Tibial nerve (tissue), 4 donors: ENCODE results near the gene CANX. TPM values are rescaled to one million over a fixed set of nuclear protein-coding genes. Genes with fewer than 3 reads are reported as not detected.

Experiments used
- DNase-seq, 2 donors: peaks; one replicate each; pipeline ENCODE4 v3.0.0-alpha.2; 2019; ENCODE audit warnings: low spot score in 2 of 2
- H3K27ac ChIP-seq, 4 donors: fragments of 200-600 bp; sonication (generic) in 3 of 4; one replicate each; pipeline ENCODE4 v1.5.1; 2017 to 2019; ENCODE audit warnings: mild to moderate bottlenecking in 1 of 4
- H3K27me3 ChIP-seq, 2 donors: fragments of 200-600 bp; sonication (generic) in 1 of 2; one replicate each; pipeline versions ENCODE4 v1.5.1 to v1.6.0; 2017 to 2019
- H3K36me3 ChIP-seq, 3 donors: fragments of 200-600 bp; sonication (generic); one replicate each; pipeline ENCODE4 v1.5.1; 2018 to 2019
- H3K4me1 ChIP-seq, 4 donors: fragments of 200-600 bp; sonication (generic) in 3 of 4; one replicate each; pipeline ENCODE4 v1.5.1; 2017 to 2019
- H3K4me3 ChIP-seq, 4 donors: fragments of 200-600 bp; sonication (generic) in 3 of 4; one replicate each; pipeline ENCODE4 v1.5.1; 2017 to 2019; ENCODE audit warnings: mild to moderate bottlenecking in 1 of 4, moderate library complexity in 1 of 4
- H3K9me3 ChIP-seq, 4 donors: fragments of 200-600 bp; sonication (generic) in 3 of 4; one replicate each; pipeline ENCODE4 v1.5.1; 2017 to 2019
- EP300 ChIP-seq, 2 donors: sonication (generic); formaldehyde crosslinking; IDR thresholded peaks; one replicate each; pipeline ENCODE4 v1.6.1; 2017; ENCODE audit warnings: antibody characterized with exemption in 2 of 2, mild to moderate bottlenecking in 1 of 2
- POLR2A ChIP-seq, 2 donors: fragments of 450-650 bp; IDR thresholded peaks; one replicate each; pipeline ENCODE4 v1.6.1; 2017; ENCODE audit warnings: antibody characterized with exemption in 2 of 2, mild to moderate bottlenecking in 2 of 2, moderate library complexity in 2 of 2
- WGBS, 2 donors: methylation state at CpG; one replicate each; pipeline ENCODE4 v1.1.5; 2018; 5-methylcytosine and 5-hydroxymethylcytosine counted together
- total RNA-seq, 4 donors: library from RNA; depleted of rRNA; stranded (reverse); fragments of >200 nt; gene quantifications; one replicate each; pipeline ENCODE4 v1.1.0, GENCODE V29; 2016
- TF ChIP-seq, protein P1 (sequence below), 5 experiments: fragments of 200-600 bp in 3 of 5; fragments of 450-650 bp in 2 of 5; sonication (generic) in 3 of 5; IDR thresholded peaks; one replicate each; pipeline ENCODE4 v1.5.1; 2016 to 2019; ENCODE audit warnings: antibody characterized with exemption in 5 of 5, mild to moderate bottlenecking in 3 of 5, moderate library complexity in 2 of 5

Gene CANX
- total RNA-seq, 4 donors from 2014 or later = 258 to 315 (median 272) TPM

- 90 to 91% methylated on average over 3 of the region's 3 CpGs for WGBS, 2 donors
- no peak for DNase-seq
- H3K27me3 ChIP-seq = no peaks in the 10 kb centered on the region
- TF ChIP-seq EP300 (IDR thresholded peaks at IDR 0.05) = no peak
- TF ChIP-seq POLR2A (IDR thresholded peaks at IDR 0.05) = no peak
- TF ChIP-seq, protein P1, sequence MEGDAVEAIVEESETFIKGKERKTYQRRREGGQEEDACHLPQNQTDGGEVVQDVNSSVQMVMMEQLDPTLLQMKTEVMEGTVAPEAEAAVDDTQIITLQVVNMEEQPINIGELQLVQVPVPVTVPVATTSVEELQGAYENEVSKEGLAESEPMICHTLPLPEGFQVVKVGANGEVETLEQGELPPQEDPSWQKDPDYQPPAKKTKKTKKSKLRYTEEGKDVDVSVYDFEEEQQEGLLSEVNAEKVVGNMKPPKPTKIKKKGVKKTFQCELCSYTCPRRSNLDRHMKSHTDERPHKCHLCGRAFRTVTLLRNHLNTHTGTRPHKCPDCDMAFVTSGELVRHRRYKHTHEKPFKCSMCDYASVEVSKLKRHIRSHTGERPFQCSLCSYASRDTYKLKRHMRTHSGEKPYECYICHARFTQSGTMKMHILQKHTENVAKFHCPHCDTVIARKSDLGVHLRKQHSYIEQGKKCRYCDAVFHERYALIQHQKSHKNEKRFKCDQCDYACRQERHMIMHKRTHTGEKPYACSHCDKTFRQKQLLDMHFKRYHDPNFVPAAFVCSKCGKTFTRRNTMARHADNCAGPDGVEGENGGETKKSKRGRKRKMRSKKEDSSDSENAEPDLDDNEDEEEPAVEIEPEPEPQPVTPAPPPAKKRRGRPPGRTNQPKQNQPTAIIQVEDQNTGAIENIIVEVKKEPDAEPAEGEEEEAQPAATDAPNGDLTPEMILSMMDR (IDR thresholded peaks at IDR 0.05) = no peak
- H3K9me3 ChIP-seq = no peaks in the 10 kb centered on the region
- no peak overlapping the region for H3K27ac ChIP-seq
- H3K36me3 ChIP-seq = peaks cover 0 to 5% (median 0%) of the 10 kb centered on the region in 3 donors
- peaks cover 0 to 9% (median 2%) of the 10 kb centered on the region in 4 donors for H3K4me1 ChIP-seq
- no peak overlapping the region for H3K4me3 ChIP-seq
Measured at GRCh38 chr5:179747811-179748210, 49.0 kb downstream of the CANX start.

DNA sequence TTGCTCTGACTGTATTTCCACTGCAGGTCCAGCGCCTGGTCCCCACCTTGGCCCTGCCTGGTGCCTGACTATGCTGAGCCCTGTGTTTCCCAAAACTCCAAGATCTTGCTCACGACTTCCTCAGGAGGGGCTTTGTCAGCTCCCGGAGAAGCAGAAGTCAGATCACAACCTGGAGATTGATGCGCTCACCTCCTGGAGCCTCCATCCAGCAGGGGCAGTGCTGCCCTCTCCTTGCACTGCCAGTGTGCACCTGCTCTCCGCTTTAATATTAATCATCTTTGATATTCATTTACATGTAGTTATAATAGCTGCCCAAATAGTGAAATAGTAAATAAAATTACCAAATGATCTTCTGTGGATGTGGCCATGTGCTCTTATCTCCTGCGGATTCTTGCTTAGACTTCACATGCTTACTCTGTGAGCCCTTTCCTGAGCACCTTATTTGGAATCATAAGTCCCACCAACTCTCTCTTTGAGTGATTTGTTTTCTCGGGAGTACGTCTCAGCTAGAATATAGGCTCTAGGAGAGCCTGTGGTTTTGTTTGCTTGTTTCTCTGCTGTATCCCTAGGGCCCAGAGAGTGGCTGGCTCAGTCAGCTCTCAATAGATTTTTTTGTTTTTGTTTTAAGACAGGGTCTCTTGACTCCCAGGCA is 51.2 kb downstream of the CANX start:
- no peak overlapping the region for H3K27ac ChIP-seq
- no peaks in the 10 kb centered on the region for H3K9me3 ChIP-seq
- TF ChIP-seq EP300 (IDR thresholded peaks at IDR 0.05) = no peak
- TF ChIP-seq, protein P1 (IDR thresholded peaks at IDR 0.05) = no peak
- TF ChIP-seq POLR2A (IDR thresholded peaks at IDR 0.05) = no peak
- no peak for DNase-seq
- peaks cover 0 to 5% (median 0%) of the 10 kb centered on the region in 3 donors for H3K36me3 ChIP-seq
- no peaks in the 10 kb centered on the region for H3K27me3 ChIP-seq
- H3K4me1 ChIP-seq = peaks cover 0 to 21% (median 5%) of the 10 kb centered on the region in 4 donors
- no peak overlapping the region for H3K4me3 ChIP-seq
- 77 to 78% methylated on average over 8 of the region's 8 CpGs for whole genome bisulfite sequencing, 2 donors

- peaks cover 0 to 5% (median 0%) of the 10 kb centered on the region in 3 donors for H3K36me3 ChIP-seq
- H3K4me3 ChIP-seq = no peak overlapping the region
- WGBS, 2 donors = 88 to 95% methylated on average over 5 of the region's 5 CpGs
- no peak for DNase-seq
- H3K4me1 ChIP-seq = peaks cover 0 to 25% (median 8%) of the 10 kb centered on the region in 4 donors
- TF ChIP-seq POLR2A (IDR thresholded peaks at IDR 0.05) = no peak
- H3K27ac ChIP-seq = no peak overlapping the region
- H3K9me3 ChIP-seq = no peaks in the 10 kb centered on the region
- no peaks in the 10 kb centered on the region for H3K27me3 ChIP-seq
Measured at GRCh38 chr5:179753971-179754370, 55.2 kb downstream of the CANX start.

GRCh38 chr5:179755022-179755421 is 56.3 kb downstream of the CANX start:
- no peak overlapping the region for H3K27ac ChIP-seq
- 38 to 49% methylated on average over 2 of the region's 2 CpGs for WGBS, 2 donors
- DNase-seq = no peak

DNA sequence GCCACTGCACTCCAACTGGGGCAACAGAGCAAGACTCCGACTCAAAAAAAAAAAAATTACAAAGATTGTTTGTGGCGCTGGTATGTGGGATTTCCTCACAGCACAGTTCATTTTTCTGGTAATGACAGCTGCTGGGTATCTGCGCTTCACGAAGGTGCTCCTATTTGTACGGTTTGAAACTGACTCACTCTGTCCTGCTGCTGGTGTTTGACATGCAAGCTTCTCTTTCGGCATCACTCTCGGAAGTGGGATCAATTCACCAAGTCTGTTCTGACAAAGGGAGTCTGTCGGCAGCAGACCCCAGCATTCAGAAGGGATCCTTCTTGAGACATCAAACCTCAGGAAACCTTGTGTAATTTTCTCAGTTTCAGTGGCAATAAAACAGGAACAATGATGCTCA is 60.2 kb downstream of the CANX start:
- 62 to 78% methylated on average over 8 of the region's 8 CpGs for WGBS, 2 donors
- Histone ChIP-seq H3K9me3 (no peaks in the 10 kb centered on the region), H3K4me3 (no peak overlapping the region), H3K27ac (no peak overlapping the region), H3K36me3 (no peaks in the 10 kb centered on the region), H3K27me3 (no peaks in the 10 kb centered on the region), H3K4me1 (peaks cover 6 to 63% (median 30%) of the 10 kb centered on the region in 4 donors)
- TF ChIP-seq EP300 (IDR thresholded peaks at IDR 0.05) = no peak
- TF ChIP-seq, protein P1 (IDR thresholded peaks at IDR 0.05) = no peak
- no peak for TF ChIP-seq POLR2A (IDR thresholded peaks at IDR 0.05)
- no peak for DNase-seq

More at GRCh38 chr5:179755022-179755421, 56.3 kb downstream of the CANX start:
- peaks cover 0 to 34% (median 8%) of the 10 kb centered on the region in 4 donors for H3K4me1 ChIP-seq
- peaks cover 0 to 5% (median 0%) of the 10 kb centered on the region in 3 donors for H3K36me3 ChIP-seq
- H3K4me3 ChIP-seq = no peak overlapping the region
- TF ChIP-seq, protein P1 (IDR thresholded peaks at IDR 0.05) = no peak
- TF ChIP-seq EP300 (IDR thresholded peaks at IDR 0.05) = no peak
- H3K9me3 ChIP-seq = no peaks in the 10 kb centered on the region
- no peaks in the 10 kb centered on the region for H3K27me3 ChIP-seq
